Stimulated activated CD4-positive, alpha-beta T cell treated with anti-CD3 and anti-CD28 coated beads, Interleukin-1b, Interleukin-23, amount 100 ng/mL, for 1 hour (primary cell): Measurements from ENCODE around the gene CNTNAP3B.
"Not testable (repeated sequence)": the region's sequence is repeated elsewhere in the genome, so short reads cannot be mapped to it uniquely, and the experiment has no call there.

Experiments used
- DNase-seq, 2 donors: peaks; one replicate each; pipeline ENCODE4 v3.0.0-alpha.2; 2020; ENCODE audit warnings: low read depth in 2 of 2

Gene CNTNAP3B

GRCh38 chr9:42129073-42129729, at the start of gene CNTNAP3B:
CNTNAP3B (minus strand) TSS chr9:42129426; CDS start chr9:42129094, 332 bp downstream.
- not testable (repeated sequence) for DNase-seq

GRCh38 chr9:42160299-42160698, 31.1 kb upstream of the CNTNAP3B start:
- not testable (repeated sequence) for DNase-seq

- DNase-seq, result not testable (repeated sequence)
Measured at GRCh38 chr9:42127056-42127841, 2.0 kb downstream of the CNTNAP3B start.

- DNase-seq, result not testable (repeated sequence)
Measured at GRCh38 chr9:42121007-42121406, 8.2 kb downstream of the CNTNAP3B start.

- not testable (repeated sequence) for DNase-seq
Measured at GRCh38 chr9:42095929-42096328, 33.3 kb downstream of the CNTNAP3B start.

GRCh38 chr9:42084559-42084952, 44.7 kb downstream of the CNTNAP3B start:
- not testable (repeated sequence) for DNase-seq

GRCh38 chr9:42083877-42084558, 45.2 kb downstream of the CNTNAP3B start:
- not testable (repeated sequence) for DNase-seq

GRCh38 chr9:42080376-42080775, 48.9 kb downstream of the CNTNAP3B start:
- not testable (repeated sequence) for DNase-seq

GRCh38 chr9:42074868-42075267, 54.4 kb downstream of the CNTNAP3B start:
- not testable (repeated sequence) for DNase-seq

GRCh38 chr9:42071026-42071425, 58.2 kb downstream of the CNTNAP3B start:
- not testable (repeated sequence) for DNase-seq

GRCh38 chr9:42070035-42070799, 59.0 kb downstream of the CNTNAP3B start:
- DNase-seq, result not testable (repeated sequence)

GRCh38 chr9:42053874-42054273, 75.4 kb downstream of the CNTNAP3B start:
- DNase-seq, result not testable (repeated sequence)

- DNase-seq, result not testable (repeated sequence)
Measured at GRCh38 chr9:42050701-42051100, 78.5 kb downstream of the CNTNAP3B start.

GRCh38 chr9:42044422-42045010, 84.7 kb downstream of the CNTNAP3B start:
- DNase-seq, result not testable (repeated sequence)

GRCh38 chr9:42033541-42033940, 95.7 kb downstream of the CNTNAP3B start:
- DNase-seq, result not testable (repeated sequence)

- not testable (repeated sequence) for DNase-seq
Measured at GRCh38 chr9:42020639-42021038, 108.6 kb downstream of the CNTNAP3B start.

- not testable (repeated sequence) for DNase-seq
Measured at GRCh38 chr9:42018220-42018922, 110.9 kb downstream of the CNTNAP3B start.

- DNase-seq, result not testable (repeated sequence)
Measured at GRCh38 chr9:42014317-42014716, 114.9 kb downstream of the CNTNAP3B start.

GRCh38 chr9:41991607-41992006, 137.6 kb downstream of the CNTNAP3B start:
- not testable (repeated sequence) for DNase-seq

- not testable (repeated sequence) for DNase-seq
Measured at GRCh38 chr9:41980271-41980670, 149.0 kb downstream of the CNTNAP3B start.
